H9 (cell line): ENCODE measurements around the gene RERG. TPM values are rescaled to one million over a fixed set of nuclear protein-coding genes. Genes with fewer than 3 reads are reported as not detected.

Experiments
- DNase-seq: peaks from one replicate; pipeline ENCODE4 v3.0.0-alpha.2; 2017
- H2AFZ ChIP-seq: one replicate; pipeline ENCODE4 v1.6.1; 2013; ENCODE audit warnings: mild to moderate bottlenecking, low read length, control low read depth, moderate library complexity
- H2AK5ac ChIP-seq: 2 replicates; pipeline ENCODE4 v1.6.1; 2013; ENCODE audit warnings: low read length, control low read depth, mixed read lengths; ENCODE audit not compliant: insufficient read length
- H2BK120ac ChIP-seq: one replicate; pipeline ENCODE4 v1.6.1; 2013; ENCODE audit warnings: low read depth, mild to moderate bottlenecking, low read length, control low read depth, inconsistent platforms; ENCODE audit not compliant: poor library complexity, severe bottlenecking
- H2BK12ac ChIP-seq: 2 replicates; pipeline ENCODE4 v1.6.1; 2013; ENCODE audit warnings: low read length, control low read depth, mixed read lengths, low read depth; ENCODE audit not compliant: insufficient read length
- H2BK15ac ChIP-seq: 2 replicates; pipeline ENCODE4 v1.6.1; 2013; ENCODE audit warnings: low read depth, low read length, control low read depth
- H2BK20ac ChIP-seq: one replicate; pipeline ENCODE4 v1.6.1; 2013; ENCODE audit warnings: low read depth, mild to moderate bottlenecking, low read length, control low read depth, inconsistent platforms; ENCODE audit not compliant: poor library complexity, severe bottlenecking
- H2BK5ac ChIP-seq: 2 replicates; pipeline ENCODE4 v1.6.1; 2013; ENCODE audit warnings: low read length, control low read depth, mixed read lengths; ENCODE audit not compliant: insufficient read length
- H3K14ac ChIP-seq: 2 replicates; pipeline ENCODE4 v1.6.1; 2013; ENCODE audit warnings: low read length, control low read depth; ENCODE audit not compliant: insufficient read depth
- H3K18ac ChIP-seq: 2 replicates; pipeline ENCODE4 v1.6.1; 2013; ENCODE audit warnings: low read depth, mild to moderate bottlenecking, mixed read lengths, low read length, control low read depth; ENCODE audit not compliant: insufficient read length
- H3K23ac ChIP-seq: 2 replicates; pipeline ENCODE4 v1.6.1; 2013; ENCODE audit warnings: low read length, control low read depth, mixed read lengths, low read depth; ENCODE audit not compliant: insufficient read length
- H3K23me2 ChIP-seq: 2 replicates; pipeline ENCODE4 v1.6.1; 2013; ENCODE audit warnings: low read depth, mild to moderate bottlenecking, mixed read lengths, low read length, control low read depth; ENCODE audit not compliant: insufficient read length, poor library complexity, severe bottlenecking
- H3K27ac ChIP-seq: 2 replicates; pipeline ENCODE4 v1.5.1; 2013; ENCODE audit warnings: low read length, control low read depth, mixed read lengths, low read depth; ENCODE audit not compliant: insufficient read length
- H3K27me3 ChIP-seq: 2 replicates; pipeline ENCODE4 v1.6.1; 2013; ENCODE audit warnings: low read length, control low read depth, inconsistent platforms; ENCODE audit not compliant: insufficient read depth
- H3K4ac ChIP-seq: 2 replicates; pipeline ENCODE4 v1.6.1; 2013; ENCODE audit warnings: low read depth, mild to moderate bottlenecking, control low read depth, inconsistent platforms, low read length, moderate library complexity
- H3K4me1 ChIP-seq: 2 replicates; pipeline ENCODE4 v1.6.1; 2013; ENCODE audit warnings: low read length, control low read depth, inconsistent platforms; ENCODE audit not compliant: insufficient read depth
- H3K4me2 ChIP-seq: 2 replicates; pipeline ENCODE4 v1.6.1; 2013; ENCODE audit warnings: low read length, control low read depth, mixed read lengths; ENCODE audit not compliant: insufficient read length, insufficient read depth
- H3K56ac ChIP-seq: 2 replicates; pipeline ENCODE4 v1.6.1; 2013; ENCODE audit warnings: low read depth, mild to moderate bottlenecking, mixed read lengths, low read length, control low read depth; ENCODE audit not compliant: insufficient read length
- H3K79me1 ChIP-seq: 2 replicates; pipeline ENCODE4 v1.6.1; 2013; ENCODE audit warnings: low read depth, mild to moderate bottlenecking, moderate library complexity, low read length, control low read depth, inconsistent platforms; ENCODE audit not compliant: insufficient read depth, poor library complexity, severe bottlenecking
- H3K79me2 ChIP-seq: 2 replicates; pipeline ENCODE4 v1.6.1; 2013; ENCODE audit warnings: low read length, control low read depth, inconsistent platforms; ENCODE audit not compliant: insufficient read depth
- H3K9ac ChIP-seq: 2 replicates; pipeline ENCODE4 v1.6.1; 2013; ENCODE audit warnings: low read length, control low read depth, mixed read lengths; ENCODE audit not compliant: insufficient read length; ENCODE audit errors: extremely low read depth
- H3K9me3 ChIP-seq: one replicate; pipeline ENCODE4 v1.6.1; 2013; ENCODE audit warnings: low read depth, low read length, inconsistent platforms; ENCODE audit not compliant: control insufficient read depth
- H3T11ph ChIP-seq: one replicate; pipeline ENCODE4 v1.6.1; 2013; ENCODE audit warnings: mild to moderate bottlenecking, low read length, control low read depth, inconsistent platforms
- H4K20me1 ChIP-seq: one replicate; pipeline ENCODE4 v1.6.1; 2013; ENCODE audit not compliant: control insufficient read depth, insufficient read length, insufficient read depth
- H4K5ac ChIP-seq: 2 replicates; pipeline ENCODE4 v1.6.1; 2013; ENCODE audit warnings: low read depth, mild to moderate bottlenecking, mixed read lengths, low read length, control low read depth; ENCODE audit not compliant: insufficient read length
- H4K8ac ChIP-seq: replicated peaks from 2 replicates; pipeline ENCODE4 v1.6.1; 2013; ENCODE audit warnings: low read length, control low read depth, mixed read lengths, low read depth; ENCODE audit not compliant: insufficient read length
- H4K91ac ChIP-seq: 2 replicates; pipeline ENCODE4 v1.6.1; 2013; ENCODE audit warnings: low read depth, mild to moderate bottlenecking, moderate library complexity, mixed read lengths, low read length, control low read depth; ENCODE audit not compliant: insufficient read length
- H3K27ac Mint-ChIP-seq, 3 experiments: 2 replicates in 2 of 3; 3 replicates in 1 of 3; pipeline ENCODE4 v1.8.0; 2020 to 2021; ENCODE audit warnings: mixed read lengths in 3 of 3, mild to moderate bottlenecking in 1 of 3, moderate library complexity in 1 of 3
- H3K27me3 Mint-ChIP-seq: 2 replicates; pipeline ENCODE4 v1.8.0; 2021; ENCODE audit warnings: low read depth, mild to moderate bottlenecking, moderate library complexity, mixed read lengths
- H3K36me3 Mint-ChIP-seq, 3 experiments: 2 replicates in 2 of 3; 3 replicates in 1 of 3; pipeline ENCODE4 v1.8.0; 2020 to 2021; ENCODE audit warnings: low read depth in 3 of 3, mixed read lengths in 3 of 3; ENCODE audit not compliant: insufficient read depth in 1 of 3
- H3K4me1 Mint-ChIP-seq, 2 experiments: 2 replicates each; pipeline ENCODE4 v1.8.0; 2020; ENCODE audit warnings: mixed read lengths in 2 of 2
- H3K4me3 Mint-ChIP-seq, 2 experiments: 2 replicates in 1 of 2; 3 replicates in 1 of 2; pipeline ENCODE4 v1.8.0; 2020 to 2021; ENCODE audit warnings: mild to moderate bottlenecking in 2 of 2, mixed read lengths in 2 of 2, moderate library complexity in 1 of 2
- H3K9me3 Mint-ChIP-seq, 2 experiments: 2 replicates in 1 of 2; 3 replicates in 1 of 2; pipeline ENCODE4 v1.8.0; 2020; ENCODE audit warnings: mild to moderate bottlenecking in 2 of 2, mixed read lengths in 2 of 2, moderate library complexity in 1 of 2
- WGBS: extraction: QIAGEN DNeasy Blood & Tissue Kit; methylation state at CpG from one replicate; pipeline ENCODE4 v1.1.7; 2013; ENCODE audit warnings: missing lambda C conversion rate, low lambda C conversion rate, mixed read lengths; ENCODE audit not compliant: insufficient read length; ENCODE audit errors: extremely low coverage; 5-methylcytosine and 5-hydroxymethylcytosine counted together
- total RNA-seq: library from RNA; stranded (reverse); gene quantifications from 2 replicates; pipeline ENCODE4 v1.2.1, GENCODE V29; 2021
- TF ChIP-seq, protein P1 (sequence below): fragments of 200-600 bp; sonication (generic); conservative IDR thresholded peaks from 3 replicates; pipeline ENCODE4 v1.8.0; 2021; ENCODE audit warnings: antibody characterized with exemption, mild to moderate bottlenecking

Gene RERG
- total RNA-seq, 1 experiment from 2014 or later = not detected

DNA sequence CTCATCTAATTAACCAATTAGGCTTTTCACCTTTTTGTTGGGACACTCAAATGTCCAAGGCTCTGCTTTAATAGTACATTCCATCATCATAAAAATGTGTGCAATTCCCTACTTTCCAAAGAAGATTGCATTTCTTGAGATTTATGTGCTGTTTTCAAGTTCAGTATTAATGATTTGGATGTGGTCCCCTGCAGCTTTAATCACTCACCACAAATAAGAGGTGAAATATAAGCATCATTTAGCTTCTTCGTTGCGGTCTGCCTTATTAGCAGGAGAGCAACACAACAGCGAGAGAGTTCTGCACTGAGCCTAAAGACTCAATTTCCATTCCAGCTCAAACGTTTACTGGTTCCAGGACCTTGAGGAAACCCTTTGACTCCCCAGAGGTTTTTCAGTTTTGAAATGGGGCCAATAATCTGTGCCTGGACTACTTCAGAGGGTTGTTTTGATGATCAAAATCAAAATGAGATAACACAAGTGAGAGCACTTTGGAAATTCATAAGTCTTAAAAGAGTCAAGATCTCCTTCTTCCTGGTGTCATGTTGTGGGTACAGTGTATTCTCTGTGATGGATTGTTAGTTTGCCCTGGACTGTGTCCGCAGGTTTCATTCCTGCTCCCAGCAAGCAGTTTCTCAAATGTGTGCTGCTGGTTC lies 53.1 kb downstream of the RERG start:
- Histone ChIP-seq H3K23ac (no peak overlapping the region), H4K8ac (no peak overlapping the region), H3T11ph (no peak overlapping the region), H3K23me2 (no peaks in the 10 kb centered on the region), H3K4me2 (no peak overlapping the region), H3K27me3 (no peaks in the 10 kb centered on the region), H4K91ac (no peak overlapping the region), H3K4me1 (no peaks in the 10 kb centered on the region), H3K18ac (no peak overlapping the region), H3K4ac (no peak overlapping the region), H3K9me3 (no peaks in the 10 kb centered on the region), H3K27ac (no peak overlapping the region), H3K79me2 (no peaks in the 10 kb centered on the region), H2BK15ac (no peak overlapping the region), H4K20me1 (no peaks in the 10 kb centered on the region), H2BK20ac (no peak overlapping the region), H3K9ac (no peak overlapping the region), H2BK12ac (no peak overlapping the region), H2BK5ac (no peak overlapping the region), H3K14ac (no peak overlapping the region), H2AFZ (no peak overlapping the region), H3K79me1 (no peaks in the 10 kb centered on the region), H3K56ac (no peak overlapping the region), H4K5ac (no peak overlapping the region), H2AK5ac (no peak overlapping the region), H2BK120ac (no peak overlapping the region)
- H3K27ac Mint-ChIP-seq = no peak overlapping the region
- H3K27me3 Mint-ChIP-seq = no peaks in the 10 kb centered on the region
- TF ChIP-seq, protein P1, sequence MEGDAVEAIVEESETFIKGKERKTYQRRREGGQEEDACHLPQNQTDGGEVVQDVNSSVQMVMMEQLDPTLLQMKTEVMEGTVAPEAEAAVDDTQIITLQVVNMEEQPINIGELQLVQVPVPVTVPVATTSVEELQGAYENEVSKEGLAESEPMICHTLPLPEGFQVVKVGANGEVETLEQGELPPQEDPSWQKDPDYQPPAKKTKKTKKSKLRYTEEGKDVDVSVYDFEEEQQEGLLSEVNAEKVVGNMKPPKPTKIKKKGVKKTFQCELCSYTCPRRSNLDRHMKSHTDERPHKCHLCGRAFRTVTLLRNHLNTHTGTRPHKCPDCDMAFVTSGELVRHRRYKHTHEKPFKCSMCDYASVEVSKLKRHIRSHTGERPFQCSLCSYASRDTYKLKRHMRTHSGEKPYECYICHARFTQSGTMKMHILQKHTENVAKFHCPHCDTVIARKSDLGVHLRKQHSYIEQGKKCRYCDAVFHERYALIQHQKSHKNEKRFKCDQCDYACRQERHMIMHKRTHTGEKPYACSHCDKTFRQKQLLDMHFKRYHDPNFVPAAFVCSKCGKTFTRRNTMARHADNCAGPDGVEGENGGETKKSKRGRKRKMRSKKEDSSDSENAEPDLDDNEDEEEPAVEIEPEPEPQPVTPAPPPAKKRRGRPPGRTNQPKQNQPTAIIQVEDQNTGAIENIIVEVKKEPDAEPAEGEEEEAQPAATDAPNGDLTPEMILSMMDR = no peak
- no peak for DNase-seq
- no peak overlapping the region for H3K4me3 Mint-ChIP-seq
- no peaks in the 10 kb centered on the region for H3K36me3 Mint-ChIP-seq
- peaks cover 2 to 7% of the 10 kb centered on the region in 2 experiments; a peak in 3 of 4 replicates for H3K4me1 Mint-ChIP-seq
- no peaks in the 10 kb centered on the region for H3K9me3 Mint-ChIP-seq
- no CpG with 5 or more reads among the region's 5 CpGs for WGBS
